Left renal cortex interstitium (tissue), 4 donors: ENCODE measurements around the gene ARHGAP42. TPM values are rescaled to one million over a fixed set of nuclear protein-coding genes. Genes with fewer than 3 reads are reported as not detected.

Experiments
- DNase-seq, 4 donors: peaks; one replicate each; pipeline ENCODE4 v3.0.0-alpha.2; 2013; ENCODE audit warnings: low read depth in 4 of 4, low spot score in 2 of 4, missing footprints in 1 of 4
- polyA plus RNA-seq, 4 donors: library from polyadenylated mRNA; unstranded; fragments of 120-200 nt; gene quantifications; one replicate each; pipeline ENCODE4 v1.2.1, GENCODE V29; 2013; ENCODE audit not compliant: insufficient read length in 4 of 4

Gene ARHGAP42
- polyA plus RNA-seq, 4 donors, result 22.3 to 29.6 (median 28.9) TPM

- DNase-seq, result no peak
Observed at GRCh38 chr11:100791103-100791502, 104.0 kb downstream of the ARHGAP42 start.

- no peak for DNase-seq
Observed at GRCh38 chr11:100791860-100792259, 104.8 kb downstream of the ARHGAP42 start.

GRCh38 chr11:100793525-100793924 lies 106.4 kb downstream of the ARHGAP42 start:
- DNase-seq, result no peak

- DNase-seq, result no peak
Observed at GRCh38 chr11:100794446-100794845, 107.4 kb downstream of the ARHGAP42 start.

- DNase-seq, result no peak
Observed at GRCh38 chr11:100799445-100799844, 112.4 kb downstream of the ARHGAP42 start.

- DNase-seq, result no peak
Observed at GRCh38 chr11:100800202-100800601, 113.1 kb downstream of the ARHGAP42 start.

GRCh38 chr11:100801225-100801999 lies 114.3 kb downstream of the ARHGAP42 start:
- no peak for DNase-seq

GRCh38 chr11:100805506-100806199 lies 118.6 kb downstream of the ARHGAP42 start:
- DNase-seq, result no peak

- no peak for DNase-seq
Observed at GRCh38 chr11:100806296-100806695, 119.2 kb downstream of the ARHGAP42 start.

- no peak for DNase-seq
Observed at GRCh38 chr11:100808904-100809491, 121.9 kb downstream of the ARHGAP42 start.

GRCh38 chr11:100810146-100810545 lies 123.1 kb downstream of the ARHGAP42 start:
- DNase-seq, result no peak

GRCh38 chr11:100810666-100811065 lies 123.6 kb downstream of the ARHGAP42 start:
- no peak for DNase-seq

GRCh38 chr11:100812517-100812916 lies 125.4 kb downstream of the ARHGAP42 start:
- no peak for DNase-seq

- no peak for DNase-seq
Observed at GRCh38 chr11:100815787-100816330, 128.8 kb downstream of the ARHGAP42 start.

GRCh38 chr11:100816823-100817222 lies 129.7 kb downstream of the ARHGAP42 start:
- DNase-seq, result no peak

- DNase-seq, result no peak
Observed at GRCh38 chr11:100817620-100818019, 130.5 kb downstream of the ARHGAP42 start.

- no peak for DNase-seq
Observed at GRCh38 chr11:100820621-100821020, 133.5 kb downstream of the ARHGAP42 start.

GRCh38 chr11:100821198-100821597 lies 134.1 kb downstream of the ARHGAP42 start:
- no peak for DNase-seq

GRCh38 chr11:100823360-100823759 lies 136.3 kb downstream of the ARHGAP42 start:
- no peak for DNase-seq

GRCh38 chr11:100824041-100824809 lies 137.1 kb downstream of the ARHGAP42 start:
- no peak for DNase-seq

- no peak for DNase-seq
Observed at GRCh38 chr11:100825626-100826025, 138.5 kb downstream of the ARHGAP42 start.
